NCI-H446 treated with DMSO at 0.1 percent for 48 hours (cell line): ENCODE results near the gene NDST1.

Experiments
- DNase-seq: peaks from one replicate; lab custom pipeline; 2025; lab: John Stamatoyannopoulos, UW

Gene NDST1

DNA sequence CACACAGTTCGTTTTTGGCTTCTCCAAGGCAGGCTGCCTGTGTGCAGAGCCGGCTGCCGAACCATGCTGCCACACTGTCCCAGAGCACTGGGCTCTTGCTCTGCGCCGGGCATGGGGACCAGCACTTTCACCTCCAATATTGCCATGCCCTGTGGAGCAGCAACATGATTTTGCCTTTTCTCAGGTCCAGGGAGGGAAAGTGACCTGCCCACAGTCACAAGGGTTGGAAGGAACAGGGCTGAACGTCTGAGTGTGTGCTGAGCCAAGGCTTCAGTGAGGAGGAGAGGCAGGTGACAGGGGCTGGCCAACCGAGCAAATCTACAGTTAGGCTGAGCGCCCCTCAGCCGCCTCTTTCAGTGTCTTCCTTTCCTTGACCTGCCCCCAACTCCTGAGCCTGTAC, 98.5 kb downstream of the NDST1 start:
- DNase-seq: no peak

DNA sequence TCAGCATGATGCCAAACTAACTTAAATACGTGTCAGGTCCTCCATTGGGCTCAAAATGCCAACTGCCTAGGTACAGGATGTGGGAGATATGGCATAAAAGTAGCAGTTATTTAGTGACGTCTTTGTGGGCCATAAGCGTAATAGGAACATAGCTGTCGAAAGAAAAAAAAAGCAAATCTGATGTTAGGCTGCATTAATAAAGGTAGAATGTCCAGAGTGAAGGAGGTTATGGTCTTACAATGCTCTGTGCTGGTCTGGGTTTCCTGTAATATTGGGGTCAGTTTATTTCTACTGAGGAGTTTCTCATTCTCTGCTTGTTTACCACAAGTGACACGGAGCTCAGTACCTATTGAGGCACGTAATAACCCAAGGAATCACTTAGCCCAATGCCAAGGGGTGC, 99.2 kb downstream of the NDST1 start:
- no peak for DNase-seq
